DMS79 (cell line): ENCODE results near the gene CFHR4.
"Not testable (repeated sequence)": the region's sequence is repeated elsewhere in the genome, so short reads cannot be mapped to it uniquely, and the experiment has no call there.

Source experiments
- DNase-seq: peaks from one replicate; lab custom pipeline; 2025; lab: John Stamatoyannopoulos, UW

The CFHR4 gene

GRCh38 chr1:196887515-196888239 is at the start of gene CFHR4:
Gene CFHR4 (plus strand): TSS chr1:196888052. CDS start chr1:196888151, 99 bp downstream.
- no peak for DNase-seq

GRCh38 chr1:196849613-196850492 is 38.0 kb upstream of the CFHR4 start:
- not testable (repeated sequence) for DNase-seq

DNA sequence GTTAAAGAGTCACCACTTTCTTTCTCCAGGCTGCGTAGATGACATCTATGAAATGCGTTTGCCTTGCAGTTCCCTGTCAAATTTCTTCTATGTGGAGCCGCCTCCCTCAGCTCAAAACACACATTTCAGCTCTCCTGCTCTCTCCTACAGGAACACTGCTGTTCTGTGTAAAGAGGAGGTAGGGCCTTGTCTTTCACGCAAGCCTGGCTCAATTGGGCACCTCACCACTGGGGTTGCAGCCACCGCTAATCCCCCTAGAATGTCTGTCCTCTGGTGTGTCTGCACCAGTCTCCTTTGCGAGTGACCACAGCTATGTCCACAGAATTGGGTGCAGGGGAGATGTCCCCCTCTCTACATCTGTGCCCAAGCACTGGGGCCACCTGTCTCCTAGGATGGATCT is 31.8 kb upstream of the CFHR4 start:
- DNase-seq = no peak

DNA sequence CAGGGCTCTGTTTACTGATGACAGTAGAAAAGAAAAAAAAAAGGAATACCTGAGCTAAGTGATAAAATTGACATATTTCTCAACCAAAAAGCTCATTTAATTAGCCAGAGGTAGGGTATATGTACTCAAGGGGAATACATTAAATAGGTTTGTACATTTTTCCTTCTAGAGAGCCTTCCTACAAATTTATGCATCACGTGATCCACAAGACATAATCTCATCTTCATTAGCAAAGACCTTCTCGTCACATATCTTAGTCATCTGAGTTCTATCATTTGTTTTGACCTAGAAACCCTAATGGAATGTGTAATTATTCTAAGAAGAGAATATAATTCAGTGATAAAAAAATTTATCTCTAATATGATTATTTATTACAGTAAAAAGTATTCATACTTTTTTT is 30.7 kb upstream of the CFHR4 start:
- DNase-seq = no peak

GRCh38 chr1:196858811-196859210 is 29.0 kb upstream of the CFHR4 start:
- no peak for DNase-seq

DNA sequence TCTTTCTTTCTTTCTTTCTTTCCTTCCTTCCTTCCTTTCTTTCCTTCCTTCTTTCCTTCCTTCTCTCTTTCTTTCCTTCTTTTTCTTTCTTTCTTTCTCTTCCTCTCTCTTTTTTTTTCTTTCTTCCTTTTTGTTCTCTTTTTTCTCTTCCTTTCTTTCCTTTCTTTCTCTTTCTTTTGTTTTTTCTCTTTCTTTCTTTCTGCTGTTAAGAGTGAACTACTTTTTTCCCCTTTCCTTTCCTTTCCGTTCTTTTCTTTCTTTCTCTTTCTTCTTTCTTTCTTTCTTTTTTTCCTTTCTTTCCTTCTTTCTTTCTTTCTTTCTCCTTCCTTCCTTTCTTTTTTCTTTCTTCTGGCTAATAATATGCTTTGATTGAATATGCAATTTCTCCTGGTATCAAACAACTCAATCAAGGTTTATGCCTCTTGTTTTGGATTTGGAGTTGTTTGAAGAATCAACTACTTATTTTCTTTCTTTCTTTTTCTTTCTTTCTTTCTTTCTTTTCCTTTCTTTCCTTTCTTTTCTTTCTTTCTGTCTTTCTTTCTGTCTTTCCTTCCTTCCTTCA is 27.4 kb upstream of the CFHR4 start:
- no peak for DNase-seq

- DNase-seq = no peak
These were observed 26.4 kb upstream of the CFHR4 start for GRCh38 chr1:196861429-196861828.

DNA sequence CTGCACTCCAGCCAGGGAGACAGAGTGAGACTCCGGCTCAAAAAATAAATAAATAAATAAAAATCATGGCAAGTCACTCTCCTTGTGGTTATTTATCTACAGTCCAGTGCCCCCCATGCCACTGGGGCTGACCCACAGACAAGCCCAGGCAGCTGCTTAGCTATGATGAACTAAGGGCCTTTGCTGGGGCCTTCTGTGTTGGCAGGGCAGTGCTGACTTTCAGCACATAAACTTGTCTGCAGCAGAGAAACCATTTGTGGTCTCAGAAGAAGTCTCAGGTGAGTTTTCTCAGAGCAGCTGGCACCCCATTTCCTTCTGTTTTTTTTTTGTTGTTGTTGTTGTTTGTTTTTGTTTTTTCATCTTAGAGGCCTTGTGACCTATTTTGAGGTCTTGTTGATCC is 20.9 kb upstream of the CFHR4 start:
- no peak for DNase-seq

DNA sequence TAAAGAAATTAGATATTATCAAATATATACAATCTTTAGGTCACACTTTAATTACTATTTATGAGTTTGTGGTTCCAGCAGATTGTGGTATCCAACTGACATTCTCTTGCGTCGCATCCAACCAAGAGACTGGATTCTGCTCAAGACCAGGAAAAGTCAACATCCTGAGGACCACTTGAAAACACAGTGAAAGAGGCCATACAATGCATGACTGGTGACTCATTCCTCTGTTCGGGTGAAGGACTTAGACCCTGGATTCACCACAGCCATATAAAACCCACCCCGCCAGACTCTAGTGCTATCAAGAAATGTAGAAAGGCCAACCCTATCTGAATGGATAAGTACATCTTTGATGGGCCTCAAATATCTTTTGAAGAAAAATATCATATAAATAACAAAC is 14.5 kb upstream of the CFHR4 start:
- peak; percentile 8 for DNase-seq

GRCh38 chr1:196875935-196876334 is 11.9 kb upstream of the CFHR4 start:
- DNase-seq = no peak

DNA sequence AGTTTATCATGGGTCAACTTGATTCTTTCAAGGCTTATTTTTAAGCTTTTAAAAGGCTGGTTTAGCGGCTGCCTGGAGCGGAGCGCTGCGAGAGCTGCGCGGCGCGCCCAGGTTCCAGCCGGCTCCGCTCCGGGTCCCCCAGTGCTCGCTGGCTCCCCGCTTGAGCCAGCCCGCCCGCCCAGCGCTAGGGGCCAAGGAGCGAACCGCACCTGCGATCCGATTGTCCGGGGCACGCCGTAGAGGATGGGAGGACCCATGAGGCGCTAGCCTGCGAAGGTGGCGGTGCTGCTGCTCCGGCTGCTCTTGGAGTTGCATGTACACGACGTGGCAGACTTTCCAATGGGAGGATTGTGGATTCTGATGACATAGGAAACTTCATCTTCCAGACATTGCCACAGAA is 9.9 kb upstream of the CFHR4 start:
- DNase-seq = no peak

DNA sequence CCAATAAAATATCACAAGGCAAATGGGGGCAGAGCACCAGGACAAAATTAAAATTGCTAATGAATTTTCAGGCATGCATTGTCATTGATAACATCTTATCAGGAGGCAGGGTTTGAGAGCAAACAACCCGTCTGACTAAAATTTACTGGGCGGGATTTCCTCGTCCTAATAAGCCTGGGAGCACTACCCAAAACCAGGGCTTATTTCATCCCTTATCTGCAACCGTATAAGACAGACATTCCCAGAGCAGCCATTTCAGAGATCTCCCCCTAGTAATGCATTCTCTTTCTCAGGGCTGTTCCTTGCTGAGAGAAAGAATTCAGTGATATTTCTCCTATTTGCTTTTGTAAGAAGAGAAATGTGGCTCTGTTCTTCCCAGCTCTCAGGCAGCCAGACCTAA is 1.3 kb upstream of the CFHR4 start:
- not testable (repeated sequence) for DNase-seq

- DNase-seq = no peak
These were observed 2.8 kb downstream of the CFHR4 start for GRCh38 chr1:196890668-196891067.

GRCh38 chr1:196891251-196891650 is 3.4 kb downstream of the CFHR4 start:
- DNase-seq = no peak

- no peak for DNase-seq
These were observed 8.5 kb downstream of the CFHR4 start for GRCh38 chr1:196896355-196896754.

DNA sequence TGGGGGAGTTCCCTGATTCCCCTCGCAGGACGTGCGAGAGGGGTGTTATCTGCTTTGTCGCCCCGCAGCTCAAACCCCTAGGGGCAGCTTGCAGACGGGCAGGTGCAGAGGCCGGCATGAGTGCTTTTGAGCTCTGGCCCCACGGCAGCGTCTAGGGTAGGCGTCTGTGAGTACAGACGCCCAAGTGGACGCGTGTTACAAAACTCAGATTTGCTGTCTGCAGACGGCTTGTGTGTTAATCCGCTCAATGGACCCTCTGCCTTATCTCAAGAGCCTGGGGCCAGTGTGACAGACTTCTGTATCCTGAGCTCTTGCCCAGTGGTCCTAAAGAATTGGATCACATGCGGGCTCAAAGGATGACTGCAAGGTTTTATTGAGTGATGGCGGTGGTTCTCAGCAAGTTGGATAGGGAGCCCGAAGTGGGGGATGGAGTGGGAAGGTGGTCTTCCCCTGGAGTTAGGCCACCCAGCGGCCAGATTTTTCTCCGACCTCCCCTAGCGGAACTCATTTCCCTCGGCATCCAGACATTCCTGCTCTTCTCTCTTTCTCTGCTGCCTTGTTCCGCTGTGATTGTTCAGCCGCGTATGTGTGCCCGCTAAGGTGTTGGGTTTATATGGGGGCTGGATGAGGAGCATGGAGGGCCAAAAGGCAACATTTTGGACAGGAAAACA is 9.4 kb downstream of the CFHR4 start:
- no peak for DNase-seq

DNA sequence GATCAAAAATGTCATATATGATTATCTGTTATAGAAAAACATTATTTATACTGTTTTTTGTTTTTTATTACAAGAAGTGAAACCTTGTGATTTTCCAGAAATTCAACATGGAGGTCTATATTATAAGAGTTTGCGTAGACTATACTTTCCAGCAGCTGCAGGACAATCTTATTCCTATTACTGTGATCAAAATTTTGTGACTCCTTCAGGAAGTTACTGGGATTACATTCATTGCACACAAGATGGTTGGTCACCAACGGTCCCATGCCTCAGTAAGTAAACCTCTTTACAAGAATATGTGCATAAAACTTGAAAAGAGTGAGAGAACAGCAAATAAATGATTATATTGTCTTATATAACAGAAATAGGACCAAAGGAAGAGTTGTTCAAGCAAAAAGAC is 14.5 kb downstream of the CFHR4 start:
- no peak for DNase-seq

DNA sequence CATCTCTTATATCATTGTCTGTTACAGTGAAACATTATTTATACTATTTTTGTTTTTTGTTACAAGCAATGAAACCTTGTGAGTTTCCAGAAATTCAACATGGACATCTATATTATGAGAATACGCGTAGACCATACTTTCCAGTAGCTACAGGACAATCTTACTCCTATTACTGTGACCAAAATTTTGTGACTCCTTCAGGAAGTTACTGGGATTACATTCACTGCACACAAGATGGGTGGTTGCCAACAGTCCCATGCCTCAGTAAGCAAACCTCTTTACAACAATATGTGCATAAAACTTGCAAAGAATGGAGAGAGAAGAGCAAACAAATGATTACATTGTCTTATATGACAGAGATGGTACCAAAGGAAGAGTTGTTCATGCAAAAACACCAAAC is 22.4 kb downstream of the CFHR4 start:
- no peak for DNase-seq

GRCh38 chr1:196912283-196912682 is 24.4 kb downstream of the CFHR4 start:
- DNase-seq = not testable (repeated sequence)

- DNase-seq = not testable (repeated sequence)
These were observed 39.0 kb downstream of the CFHR4 start for GRCh38 chr1:196926839-196927238.

DNA sequence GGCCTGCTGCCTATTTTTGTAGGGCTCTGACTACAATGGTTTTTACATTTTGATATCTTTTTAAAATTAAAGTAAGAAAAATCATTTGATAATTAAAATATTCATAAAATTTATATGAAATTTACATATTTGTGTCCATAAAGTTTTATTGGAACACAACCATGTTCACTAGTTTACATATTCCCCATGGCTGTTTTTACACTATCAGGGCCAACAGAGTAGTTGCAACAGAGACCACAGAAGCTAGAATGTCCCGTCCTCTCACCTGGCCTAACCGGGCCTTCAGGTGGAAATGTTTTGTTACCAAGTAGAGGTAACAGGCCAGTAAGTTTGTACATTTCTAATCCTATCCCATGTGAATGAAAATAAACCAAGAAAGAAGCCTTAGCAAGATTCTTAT is 45.0 kb downstream of the CFHR4 start:
- not testable (repeated sequence) for DNase-seq

DNA sequence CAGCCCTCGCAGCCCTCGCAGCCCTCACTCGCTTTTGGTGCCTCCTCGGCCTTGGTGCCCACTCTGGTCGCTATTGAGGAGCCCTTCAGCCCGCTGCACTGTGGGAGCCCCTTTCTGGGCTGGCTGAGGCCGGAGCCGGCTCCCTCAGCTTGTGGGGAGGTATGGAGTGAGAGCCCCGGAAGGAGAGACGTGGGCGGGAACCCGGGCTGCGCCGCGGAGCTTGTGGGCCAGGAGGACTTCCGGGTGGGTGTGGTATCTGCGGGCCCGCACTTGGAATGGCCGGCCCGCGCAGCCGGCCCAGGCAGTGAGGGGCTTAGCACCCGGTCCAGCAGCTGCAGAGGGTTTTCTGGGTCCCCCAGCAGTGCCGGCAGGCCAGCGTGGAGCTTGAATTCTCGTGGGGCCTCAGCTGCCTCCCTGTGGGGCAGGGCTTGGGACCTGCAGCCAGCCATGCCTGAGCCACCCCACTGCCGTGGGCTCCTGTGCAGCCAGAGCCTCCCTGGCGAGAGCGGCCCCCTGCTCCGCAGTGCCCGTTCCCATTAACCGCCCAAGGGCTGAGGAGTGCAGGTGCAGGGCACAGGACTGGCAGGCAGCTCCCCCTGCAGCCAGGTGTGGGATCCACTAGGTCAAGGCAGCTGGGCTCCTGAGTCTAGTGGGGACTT is 45.8 kb downstream of the CFHR4 start:
- no peak for DNase-seq
